ENCODE results near the gene CSNK1A1.

CSNK1A1 gene

DNA sequence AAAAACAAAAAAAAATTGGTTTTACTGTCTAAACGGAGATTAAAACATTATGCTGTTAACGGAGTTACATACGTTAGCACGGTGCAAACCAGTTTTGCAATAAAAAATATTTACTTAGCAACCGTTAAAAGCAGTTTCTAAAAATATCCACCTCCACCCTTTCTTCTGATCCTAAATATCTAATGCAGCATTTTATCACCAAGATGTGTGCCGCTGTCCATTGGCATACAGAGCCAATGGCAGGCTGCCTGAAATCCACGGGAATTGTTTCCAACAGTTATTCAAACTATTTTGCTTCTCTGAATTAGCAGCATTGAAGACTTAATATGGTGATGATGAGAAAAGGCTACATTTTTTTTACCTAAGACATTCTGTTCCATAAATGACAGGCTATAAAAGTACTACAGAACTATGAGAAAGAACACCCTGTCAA, 61.6 kb downstream of the CSNK1A1 start:
- POLR2A ChIA-PET = no interaction called here
- CTCF ChIA-PET = no interaction called here

DNA sequence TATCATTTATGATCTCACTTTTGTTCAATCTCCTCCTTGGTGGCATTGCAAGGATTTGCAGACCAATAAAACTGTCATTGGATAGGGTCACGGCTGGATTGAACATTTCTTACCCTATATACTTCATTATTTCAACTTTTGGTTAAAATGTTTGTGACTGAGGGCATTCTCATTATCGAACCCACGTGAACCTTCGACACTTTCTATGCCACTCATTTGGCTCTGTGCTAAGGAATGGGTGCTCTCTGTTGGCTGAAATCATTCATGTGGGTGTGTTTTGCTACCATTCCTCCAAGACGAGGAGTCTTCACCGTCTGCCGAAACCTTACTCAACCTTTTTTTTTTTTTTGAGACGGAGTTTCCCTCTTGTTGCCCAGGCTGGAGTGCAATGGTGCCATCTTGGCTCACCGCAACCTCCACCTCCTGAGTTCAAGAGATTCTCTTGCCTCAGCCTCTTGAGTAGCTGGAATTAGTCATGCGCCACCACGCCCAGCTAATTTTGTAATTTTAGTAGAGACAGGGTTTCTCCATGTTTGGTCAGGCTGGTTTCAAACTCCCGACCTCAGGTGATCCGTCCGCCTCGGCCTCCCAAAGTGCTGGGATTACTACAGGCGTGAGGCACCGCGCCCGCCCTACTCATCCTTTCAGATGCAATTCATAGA, 62.5 kb downstream of the CSNK1A1 start:
- CTCF ChIA-PET = no interaction called here
- no peak for TF ChIP-seq NFRKB (IDR thresholded peaks at IDR 0.05)
- TF ChIP-seq, protein P1, sequence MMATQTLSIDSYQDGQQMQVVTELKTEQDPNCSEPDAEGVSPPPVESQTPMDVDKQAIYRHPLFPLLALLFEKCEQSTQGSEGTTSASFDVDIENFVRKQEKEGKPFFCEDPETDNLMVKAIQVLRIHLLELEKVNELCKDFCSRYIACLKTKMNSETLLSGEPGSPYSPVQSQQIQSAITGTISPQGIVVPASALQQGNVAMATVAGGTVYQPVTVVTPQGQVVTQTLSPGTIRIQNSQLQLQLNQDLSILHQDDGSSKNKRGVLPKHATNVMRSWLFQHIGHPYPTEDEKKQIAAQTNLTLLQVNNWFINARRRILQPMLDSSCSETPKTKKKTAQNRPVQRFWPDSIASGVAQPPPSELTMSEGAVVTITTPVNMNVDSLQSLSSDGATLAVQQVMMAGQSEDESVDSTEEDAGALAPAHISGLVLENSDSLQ (IDR thresholded peaks at IDR 0.05) = peak; percentile 51
- POLR2A ChIA-PET = no interaction called here
- no peak for DNase-seq (ENCODE audit: extremely low spot score)

More for the DNA sequence above, 61.6 kb downstream of the CSNK1A1 start:
- TF ChIP-seq ARNT (IDR thresholded peaks at IDR 0.05) (no peak), HDGF (IDR thresholded peaks at IDR 0.05; ENCODE audit: borderline replicate concordance) (no peak), BHLHE40 (IDR thresholded peaks at IDR 0.05; ENCODE audit: borderline replicate concordance) (no peak), L3MBTL2 (conservative IDR thresholded peaks at IDR 0.05) (no peak), FOXA1 (IDR thresholded peaks at IDR 0.05) (no peak), ELF4 (IDR thresholded peaks at IDR 0.05) (no peak), CTBP1 (IDR thresholded peaks at IDR 0.05; ENCODE audit: borderline replicate concordance) (no peak)
- DNase-seq (ENCODE audit: extremely low spot score) = no peak

GRCh38 chr5:149487672-149488071, 63.6 kb downstream of the CSNK1A1 start:
- no peak for DNase-seq (ENCODE audit: extremely low spot score)
- ChIA-PET CTCF (no interaction called here), POLR2A (no interaction called here)
- TF ChIP-seq ZNF384 (IDR thresholded peaks at IDR 0.05) = no peak
- TF ChIP-seq HDGF (IDR thresholded peaks at IDR 0.05; ENCODE audit: borderline replicate concordance) = no peak
- no peak for TF ChIP-seq FOXA1 (IDR thresholded peaks at IDR 0.05)
- no peak for TF ChIP-seq NFRKB (IDR thresholded peaks at IDR 0.05)
- no peak for TF ChIP-seq ARNT (IDR thresholded peaks at IDR 0.05)
- no peak for TF ChIP-seq FOXK2 (IDR thresholded peaks at IDR 0.05)
- no peak for TF ChIP-seq ELF4 (IDR thresholded peaks at IDR 0.05)
- TF ChIP-seq, protein P1 (IDR thresholded peaks at IDR 0.05) = no peak
- no peak for TF ChIP-seq LEF1 (IDR thresholded peaks at IDR 0.05; ENCODE audit: borderline replicate concordance)

- TF ChIP-seq SUZ12 (IDR thresholded peaks at IDR 0.05) = no peak
- TF ChIP-seq, protein P1 (IDR thresholded peaks at IDR 0.05) = peak; percentile 31; the same call in 1 of the 2 replicates
- ChIA-PET CTCF (interaction anchor here (1.0 kb wide), 1 partner anchor 15 kb away, joined by 3 read pairs; no protein-coding TSS in a partner anchor), POLR2A (interaction anchor here (1.0 to 1.6 kb wide), 2 partner anchors 41 to 65 kb away, joined by 4 to 6 read pairs; partner anchors contain the start of gene CSNK1A1)
- DNase-seq (ENCODE audit: extremely low spot score) = no peak
Observed at GRCh38 chr5:149486726-149487635, 64.3 kb downstream of the CSNK1A1 start.

- TF ChIP-seq L3MBTL2 (conservative IDR thresholded peaks at IDR 0.05) (no peak), ELF4 (IDR thresholded peaks at IDR 0.05) (no peak), SUZ12 (IDR thresholded peaks at IDR 0.05) (no peak), ZNF384 (IDR thresholded peaks at IDR 0.05) (no peak), HDGF (IDR thresholded peaks at IDR 0.05; ENCODE audit: borderline replicate concordance) (no peak), TARDBP (IDR thresholded peaks at IDR 0.05) (no peak), SP1 (IDR thresholded peaks at IDR 0.05) (no peak), ARNT (IDR thresholded peaks at IDR 0.05) (no peak), LEF1 (IDR thresholded peaks at IDR 0.05; ENCODE audit: borderline replicate concordance) (no peak)
- DNase-seq (ENCODE audit: extremely low spot score) = no peak
- CTCF ChIA-PET = interaction anchor here (1.0 kb wide), 1 partner anchor 14 kb away, joined by 3 read pairs; no protein-coding TSS in a partner anchor
- POLR2A ChIA-PET = interaction anchor here (1.0 to 1.6 kb wide), 2 partner anchors 40 to 66 kb away, joined by 4 to 6 read pairs; partner anchors contain the start of gene CSNK1A1
Observed at GRCh38 chr5:149485655-149486615, 65.3 kb downstream of the CSNK1A1 start.

DNA sequence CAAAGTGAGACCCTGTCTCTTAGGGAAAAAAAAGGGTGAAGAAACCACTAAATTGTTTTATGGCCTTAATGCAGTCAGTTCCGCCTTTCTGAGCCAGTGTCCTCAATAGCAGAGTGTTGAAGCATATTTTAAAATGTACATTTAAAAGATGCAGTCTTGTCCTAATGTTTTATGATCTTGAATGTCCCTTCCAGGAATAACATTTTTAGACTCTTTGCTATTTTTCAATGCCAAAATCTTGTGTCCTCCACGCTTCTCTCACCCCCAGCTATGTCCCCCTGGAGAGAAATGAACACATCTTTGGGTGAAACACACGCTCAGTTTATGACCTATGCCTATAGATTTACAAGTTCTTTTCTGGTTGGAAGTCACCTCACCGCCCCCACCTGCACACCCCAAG, 69.8 kb downstream of the CSNK1A1 start:
- ChIA-PET POLR2A (no interaction called here), CTCF (no interaction called here)
- DNase-seq (ENCODE audit: extremely low spot score) = no peak
- TF ChIP-seq, protein P1 (IDR thresholded peaks at IDR 0.05) = no peak
- TF ChIP-seq ARNT (IDR thresholded peaks at IDR 0.05) = no peak
- no peak for TF ChIP-seq LEF1 (IDR thresholded peaks at IDR 0.05; ENCODE audit: borderline replicate concordance)
- TF ChIP-seq FOXM1 (IDR thresholded peaks at IDR 0.05; ENCODE audit: borderline replicate concordance) = no peak
- TF ChIP-seq ZNF384 (IDR thresholded peaks at IDR 0.05) = no peak
- no peak for TF ChIP-seq SP1 (IDR thresholded peaks at IDR 0.05)
- TF ChIP-seq SUZ12 (IDR thresholded peaks at IDR 0.05) = no peak
- TF ChIP-seq BHLHE40 (IDR thresholded peaks at IDR 0.05; ENCODE audit: borderline replicate concordance) = no peak
- no peak for TF ChIP-seq FOXK2 (IDR thresholded peaks at IDR 0.05)
- TF ChIP-seq NFRKB (IDR thresholded peaks at IDR 0.05) = no peak
- no peak for TF ChIP-seq CTBP1 (IDR thresholded peaks at IDR 0.05; ENCODE audit: borderline replicate concordance)
- TF ChIP-seq L3MBTL2 (conservative IDR thresholded peaks at IDR 0.05) = no peak
- no peak for TF ChIP-seq ELF4 (IDR thresholded peaks at IDR 0.05)

All from HEK293T (cell line).